ENCODE measurements around the gene TNIP2.

The TNIP2 gene

DNA sequence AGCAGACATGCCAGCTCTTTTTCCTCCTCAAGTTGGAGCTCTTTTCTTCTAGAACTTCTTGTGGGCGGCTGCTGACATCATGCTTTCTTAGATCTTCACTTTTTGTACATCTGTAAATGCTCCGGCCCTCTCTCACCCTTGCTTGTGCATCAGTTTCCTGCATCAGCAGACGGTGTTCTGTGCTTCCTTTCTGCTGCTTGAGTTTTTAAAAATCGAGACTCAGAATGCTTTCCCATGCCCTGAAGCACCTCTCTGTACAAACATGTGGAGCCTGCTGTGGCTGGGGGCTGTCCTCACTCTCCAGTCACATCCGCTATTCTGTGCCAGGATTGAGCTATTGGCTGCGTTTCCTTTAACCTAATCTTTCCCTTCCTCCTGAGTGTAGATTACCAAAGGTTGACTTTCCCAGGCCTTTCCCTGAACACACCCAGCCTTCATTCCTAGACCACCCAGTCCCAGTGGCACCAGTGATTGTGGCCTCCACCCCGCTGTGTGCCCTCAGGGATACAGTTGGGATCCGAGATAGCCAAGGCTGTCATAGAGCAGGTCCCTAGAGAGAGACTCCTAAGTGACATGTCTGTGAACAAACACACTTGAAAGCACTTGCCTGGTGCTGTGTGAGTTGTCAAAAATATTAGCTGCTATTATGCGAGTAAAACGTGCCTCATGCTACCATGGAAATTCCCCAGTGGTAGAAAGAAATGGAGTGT, 41.9 kb downstream of the TNIP2 start:
- DNase-seq: peak; percentile 34

DNA sequence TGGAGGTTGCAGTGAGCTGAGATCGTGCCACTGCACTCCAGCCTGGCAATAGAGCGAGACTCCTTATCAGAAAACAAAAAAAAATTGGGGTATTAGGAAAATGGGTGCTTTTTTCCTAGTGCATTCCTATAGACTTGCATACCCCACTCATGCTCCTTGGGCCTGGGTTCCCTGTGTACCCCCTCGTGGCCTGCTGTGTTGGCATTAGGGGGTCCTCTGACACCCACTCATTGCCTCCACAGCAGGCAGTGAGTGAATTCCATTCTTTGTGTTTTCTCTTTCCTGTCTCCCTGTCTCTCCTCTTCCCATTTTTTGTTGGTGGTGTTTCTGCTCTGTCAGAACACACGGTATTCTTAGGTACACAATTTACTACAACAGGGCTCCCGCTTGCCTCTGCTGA, 42.8 kb downstream of the TNIP2 start:
- no peak for DNase-seq

DNA sequence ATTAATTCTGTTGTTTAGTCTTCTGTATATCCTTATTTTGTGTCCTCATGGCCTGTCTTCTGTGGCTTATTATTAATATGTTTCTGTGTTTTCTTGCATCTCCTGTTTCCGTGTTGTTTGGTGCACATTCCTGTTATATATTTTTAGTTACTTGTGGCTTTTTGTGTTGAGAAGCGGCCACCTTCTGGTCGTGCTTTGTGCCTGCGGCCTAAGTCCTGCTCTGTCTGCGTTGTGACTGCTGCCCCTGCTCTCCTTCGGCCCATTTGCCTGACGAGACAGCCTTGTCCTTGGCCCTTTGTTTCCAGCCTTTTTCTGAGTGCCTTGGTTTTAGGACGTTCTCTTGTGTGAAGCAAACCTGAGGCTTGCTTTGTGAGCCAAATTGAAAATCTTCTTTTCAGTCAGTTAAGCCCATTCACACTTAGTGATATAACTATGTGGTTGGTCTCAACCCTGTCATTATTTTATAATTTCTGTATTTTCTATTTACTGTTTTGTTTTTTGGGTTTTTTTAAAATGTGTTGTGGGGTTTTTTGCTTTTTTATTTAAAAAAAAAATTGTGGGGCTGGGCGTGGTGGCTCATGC, 43.8 kb downstream of the TNIP2 start:
- no peak for DNase-seq

GRCh38 chr4:2702770-2703169, 53.4 kb downstream of the TNIP2 start:
- no peak for DNase-seq

- DNase-seq: no peak
Measured at GRCh38 chr4:2702361-2702760, 53.8 kb downstream of the TNIP2 start.

- DNase-seq: no peak
Measured at GRCh38 chr4:2700031-2700430, 56.1 kb downstream of the TNIP2 start.

DNA sequence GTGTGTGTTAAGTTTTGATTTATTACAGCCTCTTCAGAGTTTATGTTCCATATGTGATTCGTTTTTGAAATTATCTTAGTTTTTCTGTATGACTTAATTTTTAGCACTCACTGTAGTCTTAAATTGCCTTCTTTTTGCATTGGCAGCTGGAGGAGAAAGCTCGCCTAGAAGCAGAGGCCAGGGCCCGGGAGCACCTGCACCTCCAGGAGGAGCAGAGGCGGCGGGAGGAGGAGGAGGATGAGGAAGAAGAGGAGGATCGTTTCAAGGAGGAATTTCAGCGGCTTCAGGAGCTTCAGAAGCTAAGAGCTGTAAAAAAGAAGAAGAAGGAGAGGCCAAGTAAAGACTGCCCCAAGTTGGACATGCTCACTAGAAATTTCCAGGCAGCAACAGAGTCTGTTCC, 56.6 kb downstream of the TNIP2 start:
- no peak for DNase-seq

DNA sequence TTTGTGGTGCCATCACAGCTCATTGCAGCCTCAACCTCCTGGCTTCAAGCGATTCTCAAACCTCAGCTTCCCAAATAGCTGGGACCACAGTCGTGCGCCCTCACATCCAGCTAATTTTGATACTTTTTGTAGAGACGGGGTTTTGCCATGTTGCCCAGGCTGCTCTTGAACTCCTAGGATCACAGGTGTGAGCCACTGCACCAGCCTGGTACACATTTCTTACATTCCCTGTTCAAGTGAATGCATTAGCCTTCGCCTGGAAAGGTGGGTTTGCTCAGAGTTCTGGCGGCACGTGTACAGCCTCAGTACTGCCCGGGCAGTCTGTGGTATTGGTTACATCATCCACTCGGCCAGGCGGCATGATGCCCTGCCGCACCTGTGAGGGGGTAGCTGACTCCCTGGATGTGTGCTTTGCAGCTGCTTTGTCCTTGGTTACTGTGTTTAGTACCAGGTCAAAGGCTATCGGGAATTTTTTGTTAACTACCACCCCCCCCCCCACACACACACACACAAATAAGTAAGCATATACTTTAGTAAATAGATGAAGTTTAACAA, 57.1 kb downstream of the TNIP2 start:
- no peak for DNase-seq

DNA sequence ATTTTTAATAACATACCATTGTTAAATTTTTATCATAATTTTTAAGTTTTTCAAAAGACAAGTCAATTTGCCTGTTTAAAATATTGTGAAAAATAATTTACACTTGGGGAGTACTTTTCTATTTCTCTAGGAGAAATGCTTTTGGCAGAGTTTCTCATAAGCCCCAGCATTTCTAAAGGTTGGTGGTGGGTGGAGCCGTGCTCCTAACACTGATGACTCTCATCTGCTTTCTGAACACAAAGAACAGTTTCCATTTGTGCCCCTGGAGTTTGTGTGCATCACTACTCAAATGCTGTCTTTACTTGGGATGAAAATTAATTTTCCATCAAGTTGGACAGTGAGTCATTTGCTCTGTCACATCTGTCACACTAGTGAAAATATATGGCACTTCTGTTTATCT, 57.6 kb downstream of the TNIP2 start:
- no peak for DNase-seq

- no peak for DNase-seq
Measured at GRCh38 chr4:2697995-2698414, 58.1 kb downstream of the TNIP2 start.

- DNase-seq: no peak
Measured at GRCh38 chr4:2696423-2696822, 59.7 kb downstream of the TNIP2 start.

DNA sequence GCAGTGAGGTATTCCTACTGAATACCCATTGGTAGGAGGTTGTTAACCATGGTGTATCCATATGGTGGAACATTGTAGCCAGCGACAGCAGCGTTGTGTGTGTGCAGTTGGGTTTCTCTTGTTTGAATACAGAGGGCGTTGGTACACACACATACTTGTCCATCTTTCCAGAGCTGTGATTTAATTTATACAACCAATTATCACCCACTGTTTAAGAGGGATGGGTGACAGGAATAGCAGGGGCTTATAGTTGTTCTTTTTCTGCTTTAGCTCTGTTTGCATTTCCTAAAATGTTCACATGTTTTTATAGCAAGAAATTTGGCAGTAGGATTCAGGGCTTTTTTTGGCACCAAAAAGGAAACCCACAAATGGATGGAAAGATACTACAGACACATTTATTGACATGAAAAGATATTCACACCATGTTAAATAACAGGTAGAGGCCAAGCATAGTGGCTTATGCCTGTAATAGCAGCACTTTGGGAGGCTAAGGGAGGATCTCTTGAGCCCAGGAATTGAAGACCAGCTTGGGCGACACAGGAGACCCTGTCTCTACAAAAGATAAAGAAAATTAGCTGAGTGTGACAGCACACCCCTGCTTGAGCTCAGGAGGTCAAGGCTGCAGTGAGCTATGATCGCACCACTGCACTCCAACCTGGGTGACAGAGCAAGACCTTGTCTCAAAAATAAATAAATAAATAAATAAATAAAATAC, 60.6 kb downstream of the TNIP2 start:
- no peak for DNase-seq

GRCh38 chr4:2694691-2695090, 61.4 kb downstream of the TNIP2 start:
- no peak for DNase-seq

DNA sequence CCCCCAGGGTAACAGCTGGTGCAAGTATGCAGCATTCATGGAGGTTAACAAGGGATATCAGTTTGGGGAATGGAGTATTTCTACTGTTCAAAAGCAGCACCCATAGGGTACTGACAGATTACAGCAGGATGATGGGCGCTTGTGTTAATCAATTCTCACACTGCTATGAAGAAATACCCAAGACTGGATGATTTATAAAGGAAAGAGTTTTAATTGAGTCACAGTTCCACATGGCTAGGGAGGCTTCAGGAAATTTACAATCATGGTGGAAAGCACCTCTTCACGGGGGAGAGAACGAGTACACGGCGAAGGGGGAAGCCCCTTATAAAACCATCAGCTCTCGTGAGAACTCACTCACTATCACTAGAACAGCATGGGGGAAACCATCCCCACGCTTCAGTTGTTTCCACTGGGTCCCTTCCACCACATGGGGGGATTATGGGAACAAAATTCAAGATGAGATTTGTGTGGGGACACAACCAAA, 64.1 kb downstream of the TNIP2 start:
- peak; percentile 26 for DNase-seq
